GM12875 (cell line): ENCODE measurements around the gene KLLN.
"Not testable (repeated sequence)": the region's sequence is repeated elsewhere in the genome, so short reads cannot be mapped to it uniquely, and the experiment has no call there.

Experiments
- H3K4me3 ChIP-seq: one replicate; pipeline ENCODE4 v1.5.1; 2011; ENCODE audit warnings: low read depth, low read length, control low read depth
- TF ChIP-seq, protein P1 (sequence below): IDR thresholded peaks from 2 replicates; pipeline ENCODE4 v1.5.1; 2011; ENCODE audit warnings: low read depth, mild to moderate bottlenecking, control low read depth, inconsistent platforms, low read length, moderate library complexity, borderline replicate concordance; ENCODE audit not compliant: insufficient read depth

KLLN gene

DNA sequence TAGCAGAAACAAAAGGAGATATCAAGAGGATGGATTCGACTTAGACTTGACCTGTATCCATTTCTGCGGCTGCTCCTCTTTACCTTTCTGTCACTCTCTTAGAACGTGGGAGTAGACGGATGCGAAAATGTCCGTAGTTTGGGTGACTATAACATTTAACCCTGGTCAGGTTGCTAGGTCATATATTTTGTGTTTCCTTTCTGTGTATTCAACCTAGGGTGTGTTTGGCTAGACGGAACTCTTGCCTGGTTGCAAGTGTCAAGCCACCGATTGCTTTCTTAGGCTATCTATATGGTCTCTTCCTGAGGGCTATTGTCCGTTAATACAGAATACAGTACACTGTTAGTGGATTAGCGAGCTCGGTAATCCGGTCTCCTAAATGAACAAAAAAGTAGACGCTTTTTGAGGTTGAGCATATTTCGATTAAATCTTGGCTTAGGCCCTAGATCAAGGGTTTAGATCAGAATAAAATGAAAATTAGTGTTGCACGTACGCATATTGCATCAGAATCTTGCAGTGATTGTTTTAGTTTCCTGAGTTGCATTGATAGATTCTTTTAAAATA is 1.2 kb upstream of the KLLN start:
- TF ChIP-seq, protein P1, sequence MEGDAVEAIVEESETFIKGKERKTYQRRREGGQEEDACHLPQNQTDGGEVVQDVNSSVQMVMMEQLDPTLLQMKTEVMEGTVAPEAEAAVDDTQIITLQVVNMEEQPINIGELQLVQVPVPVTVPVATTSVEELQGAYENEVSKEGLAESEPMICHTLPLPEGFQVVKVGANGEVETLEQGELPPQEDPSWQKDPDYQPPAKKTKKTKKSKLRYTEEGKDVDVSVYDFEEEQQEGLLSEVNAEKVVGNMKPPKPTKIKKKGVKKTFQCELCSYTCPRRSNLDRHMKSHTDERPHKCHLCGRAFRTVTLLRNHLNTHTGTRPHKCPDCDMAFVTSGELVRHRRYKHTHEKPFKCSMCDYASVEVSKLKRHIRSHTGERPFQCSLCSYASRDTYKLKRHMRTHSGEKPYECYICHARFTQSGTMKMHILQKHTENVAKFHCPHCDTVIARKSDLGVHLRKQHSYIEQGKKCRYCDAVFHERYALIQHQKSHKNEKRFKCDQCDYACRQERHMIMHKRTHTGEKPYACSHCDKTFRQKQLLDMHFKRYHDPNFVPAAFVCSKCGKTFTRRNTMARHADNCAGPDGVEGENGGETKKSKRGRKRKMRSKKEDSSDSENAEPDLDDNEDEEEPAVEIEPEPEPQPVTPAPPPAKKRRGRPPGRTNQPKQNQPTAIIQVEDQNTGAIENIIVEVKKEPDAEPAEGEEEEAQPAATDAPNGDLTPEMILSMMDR, result no peak
- H3K4me3 ChIP-seq, result peak overlapping the region; percentile 95

DNA sequence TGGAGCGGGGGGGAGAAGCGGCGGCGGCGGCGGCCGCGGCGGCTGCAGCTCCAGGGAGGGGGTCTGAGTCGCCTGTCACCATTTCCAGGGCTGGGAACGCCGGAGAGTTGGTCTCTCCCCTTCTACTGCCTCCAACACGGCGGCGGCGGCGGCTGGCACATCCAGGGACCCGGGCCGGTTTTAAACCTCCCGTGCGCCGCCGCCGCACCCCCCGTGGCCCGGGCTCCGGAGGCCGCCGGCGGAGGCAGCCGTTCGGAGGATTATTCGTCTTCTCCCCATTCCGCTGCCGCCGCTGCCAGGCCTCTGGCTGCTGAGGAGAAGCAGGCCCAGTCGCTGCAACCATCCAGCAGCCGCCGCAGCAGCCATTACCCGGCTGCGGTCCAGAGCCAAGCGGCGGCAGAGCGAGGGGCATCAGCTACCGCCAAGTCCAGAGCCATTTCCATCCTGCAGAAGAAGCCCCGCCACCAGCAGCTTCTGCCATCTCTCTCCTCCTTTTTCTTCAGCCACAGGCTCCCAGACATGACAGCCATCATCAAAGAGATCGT is 690 bp upstream of the KLLN start:
- H3K4me3 ChIP-seq, result peak overlapping the region; percentile 95

GRCh38 chr10:87862679-87863052 is 667 bp downstream of the KLLN start:
- TF ChIP-seq, protein P1, result no peak

GRCh38 chr10:87861953-87862678 is 1.2 kb downstream of the KLLN start:
- TF ChIP-seq, protein P1, result no peak
- peak overlapping the region; percentile 95 for H3K4me3 ChIP-seq

More at GRCh38 chr10:87862679-87863052, 667 bp downstream of the KLLN start:
- peak overlapping the region; percentile 95 for H3K4me3 ChIP-seq

DNA sequence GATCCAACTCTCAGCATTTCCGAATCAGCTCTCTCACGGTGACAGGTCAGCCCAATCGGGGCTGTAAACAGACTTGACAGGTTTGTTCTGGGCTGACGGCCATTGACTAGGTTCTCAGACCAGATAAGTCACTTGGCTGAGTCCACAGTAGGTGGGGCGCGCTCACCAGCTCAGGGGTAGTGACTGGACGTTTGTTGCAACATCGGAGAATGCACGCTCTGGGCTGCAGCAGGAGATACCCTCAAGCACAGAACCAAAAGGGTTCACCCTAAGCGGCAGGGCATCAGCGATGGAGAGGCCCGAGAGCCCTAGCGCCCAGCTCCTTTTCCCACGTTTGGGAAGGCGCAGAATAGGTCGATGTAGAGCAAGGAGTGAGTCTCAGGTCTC is 1.8 kb downstream of the KLLN start:
- TF ChIP-seq, protein P1, result no peak
- H3K4me3 ChIP-seq, result peak overlapping the region; percentile 95

- H3K4me3 ChIP-seq, result peak overlapping the region; percentile 95
- TF ChIP-seq, protein P1, result no peak
Measured at GRCh38 chr10:87860816-87861403, 2.4 kb downstream of the KLLN start.

- TF ChIP-seq, protein P1, result peak; percentile 52; the same call in 1 of the 2 replicates
- H3K4me3 ChIP-seq, result no peak overlapping the region
Measured at GRCh38 chr10:87860156-87860795, 3.1 kb downstream of the KLLN start.

DNA sequence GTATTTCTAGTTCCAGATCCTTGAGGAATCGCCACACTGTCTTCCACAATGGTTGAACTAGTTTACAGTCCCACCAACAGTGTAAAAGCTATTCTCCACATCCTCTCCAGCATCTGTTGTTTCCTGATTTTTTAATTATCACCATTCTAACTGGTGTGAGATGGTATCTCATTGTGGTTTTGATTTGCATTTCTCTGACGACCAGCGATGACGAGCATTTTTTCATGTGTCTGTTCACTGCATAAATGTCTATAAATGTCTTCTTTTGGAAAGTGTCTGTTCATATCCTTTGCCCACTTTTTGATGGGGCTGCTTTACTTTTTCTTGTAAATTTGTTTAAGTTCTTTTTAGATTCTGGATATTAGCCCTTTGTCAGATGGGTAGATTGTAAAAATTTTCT is 7.7 kb downstream of the KLLN start:
- not testable (repeated sequence) for H3K4me3 ChIP-seq

DNA sequence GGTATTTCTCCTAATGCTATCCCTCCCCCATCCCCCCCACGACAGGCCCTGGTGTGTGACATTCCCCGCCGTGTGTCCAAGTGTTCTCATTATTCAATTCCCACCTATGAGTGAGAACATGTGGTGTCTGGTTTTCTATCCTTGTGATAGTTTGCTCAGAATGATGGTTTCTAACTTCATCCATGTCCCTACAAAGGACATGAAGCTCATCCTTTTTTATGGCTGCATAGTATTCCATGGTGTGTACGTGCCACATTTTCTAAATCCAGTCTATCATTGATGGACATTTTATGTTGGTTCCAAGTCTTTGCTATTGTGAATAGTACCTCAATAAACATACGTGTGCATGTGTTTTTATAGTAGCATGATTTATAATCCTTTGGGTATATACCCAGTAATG is 8.1 kb downstream of the KLLN start:
- not testable (repeated sequence) for H3K4me3 ChIP-seq
